ENCODE results near the gene FAM24B. TPM values are rescaled to one million over a fixed set of nuclear protein-coding genes. Genes with fewer than 3 reads are reported as not detected.
"Not testable (repeated sequence)": the region's sequence is repeated elsewhere in the genome, so short reads cannot be mapped to it uniquely, and the experiment has no call there.

Gene FAM24B
- total and polyA plus RNA-seq, 7 donors, result 0.46 to 1.1 (median 0.93) TPM; not detected in 1

GRCh38 chr10:122859527-122859926 is 19.9 kb downstream of the FAM24B start:
- intact Hi-C loops (cut with DNase I), result no loop called here
- Histone ChIP-seq H3K4me3 (no peak overlapping the region), H3K4me1 (peaks cover under 1% of the 10 kb centered on the region), H3K9me3 (no peaks in the 10 kb centered on the region), H3K27me3 (ENCODE audit: insufficient read depth in 3 of 3, low read length in 2 of 3) (no peaks in the 10 kb centered on the region), H3K36me3 (ENCODE audit: insufficient read depth in 1 of 2, low read depth in 1 of 2) (no peaks in the 10 kb centered on the region), H3K27ac (no peak overlapping the region)
- ATAC-seq (no peak), DNase-seq (no peak)
- no peak for TF ChIP-seq CTCF (IDR thresholded peaks at IDR 0.05)
- WGBS, 3 donors, result 76 to 86% (median 77%) methylated on average over 1 of the region's 1 CpG

- H3K27ac ChIP-seq; H3K27me3 ChIP-seq (ENCODE audit: insufficient read depth in 3 of 3, low read length in 2 of 3); H3K4me1 ChIP-seq; DNase-seq; H3K4me3 ChIP-seq; H3K36me3 ChIP-seq (ENCODE audit: insufficient read depth in 1 of 2, low read depth in 1 of 2); H3K9me3 ChIP-seq; ATAC-seq; intact Hi-C loops (cut with DNase I): not testable (repeated sequence)
- WGBS, 3 donors, result 88 to 99% (median 97%) methylated on average over 5 of the region's 5 CpGs
These were observed 21.3 kb downstream of the FAM24B start for GRCh38 chr10:122858042-122858441.

- Histone ChIP-seq H3K27me3 (ENCODE audit: insufficient read depth in 3 of 3, low read length in 2 of 3) (no peaks in the 10 kb centered on the region), H3K36me3 (ENCODE audit: insufficient read depth in 1 of 2, low read depth in 1 of 2) (no peaks in the 10 kb centered on the region), H3K27ac (no peak overlapping the region), H3K4me3 (no peak overlapping the region), H3K4me1 (no peaks in the 10 kb centered on the region), H3K9me3 (no peaks in the 10 kb centered on the region)
- no peak for TF ChIP-seq CTCF (IDR thresholded peaks at IDR 0.05)
- ATAC-seq (no peak), DNase-seq (no peak)
- intact Hi-C loops (cut with DNase I), result no loop called here
- 75 to 93% (median 85%) methylated on average over 1 of the region's 1 CpG for WGBS, 3 donors
These were observed 22.5 kb downstream of the FAM24B start for GRCh38 chr10:122856902-122857301.

- H3K36me3 ChIP-seq (ENCODE audit: insufficient read depth in 1 of 2, low read depth in 1 of 2), result no peaks in the 10 kb centered on the region
- H3K27me3 ChIP-seq (ENCODE audit: insufficient read depth in 3 of 3, low read length in 2 of 3), result no peaks in the 10 kb centered on the region
- no peak for ATAC-seq
- no peak overlapping the region for H3K27ac ChIP-seq
- H3K4me1 ChIP-seq, result no peaks in the 10 kb centered on the region
- 73 to 77% (median 76%) methylated on average over 3 of the region's 3 CpGs for WGBS, 3 donors
- TF ChIP-seq CTCF (IDR thresholded peaks at IDR 0.05), result no peak
- intact Hi-C loops (cut with DNase I), result no loop called here
- DNase-seq, result no peak
- H3K4me3 ChIP-seq, result no peak overlapping the region
- H3K9me3 ChIP-seq, result no peaks in the 10 kb centered on the region
These were observed 23.6 kb downstream of the FAM24B start for GRCh38 chr10:122855745-122856144.

GRCh38 chr10:122854648-122855047 is 24.7 kb downstream of the FAM24B start:
- intact Hi-C loops (cut with DNase I), result no loop called here
- no peaks in the 10 kb centered on the region for H3K9me3 ChIP-seq
- no peak for TF ChIP-seq CTCF (IDR thresholded peaks at IDR 0.05)

More at GRCh38 chr10:122854648-122855047, 24.7 kb downstream of the FAM24B start:
- Histone ChIP-seq H3K36me3 (ENCODE audit: insufficient read depth in 1 of 2, low read depth in 1 of 2) (no peaks in the 10 kb centered on the region), H3K4me3 (no peak overlapping the region), H3K4me1 (no peaks in the 10 kb centered on the region), H3K27ac (no peak overlapping the region), H3K27me3 (ENCODE audit: insufficient read depth in 3 of 3, low read length in 2 of 3) (no peaks in the 10 kb centered on the region)
- no peak for DNase-seq
- ATAC-seq, result no peak
- WGBS, 3 donors, result 59 to 71% (median 69%) methylated on average over 5 of the region's 5 CpGs
